H9 (cell line): ENCODE results near the gene SHB. TPM values are rescaled to one million over a fixed set of nuclear protein-coding genes. Genes with fewer than 3 reads are reported as not detected.

Experiments
- DNase-seq: peaks from one replicate; pipeline ENCODE4 v3.0.0-alpha.2; 2017
- H2AFZ ChIP-seq: one replicate; pipeline ENCODE4 v1.6.1; 2013; ENCODE audit warnings: mild to moderate bottlenecking, low read length, control low read depth, moderate library complexity
- H2AK5ac ChIP-seq: 2 replicates; pipeline ENCODE4 v1.6.1; 2013; ENCODE audit warnings: low read length, control low read depth, mixed read lengths; ENCODE audit not compliant: insufficient read length
- H2BK120ac ChIP-seq: one replicate; pipeline ENCODE4 v1.6.1; 2013; ENCODE audit warnings: low read depth, mild to moderate bottlenecking, low read length, control low read depth, inconsistent platforms; ENCODE audit not compliant: poor library complexity, severe bottlenecking
- H2BK12ac ChIP-seq: 2 replicates; pipeline ENCODE4 v1.6.1; 2013; ENCODE audit warnings: low read length, control low read depth, mixed read lengths, low read depth; ENCODE audit not compliant: insufficient read length
- H2BK15ac ChIP-seq: 2 replicates; pipeline ENCODE4 v1.6.1; 2013; ENCODE audit warnings: low read depth, low read length, control low read depth
- H2BK20ac ChIP-seq: one replicate; pipeline ENCODE4 v1.6.1; 2013; ENCODE audit warnings: low read depth, mild to moderate bottlenecking, low read length, control low read depth, inconsistent platforms; ENCODE audit not compliant: poor library complexity, severe bottlenecking
- H2BK5ac ChIP-seq: 2 replicates; pipeline ENCODE4 v1.6.1; 2013; ENCODE audit warnings: low read length, control low read depth, mixed read lengths; ENCODE audit not compliant: insufficient read length
- H3K14ac ChIP-seq: 2 replicates; pipeline ENCODE4 v1.6.1; 2013; ENCODE audit warnings: low read length, control low read depth; ENCODE audit not compliant: insufficient read depth
- H3K18ac ChIP-seq: 2 replicates; pipeline ENCODE4 v1.6.1; 2013; ENCODE audit warnings: low read depth, mild to moderate bottlenecking, mixed read lengths, low read length, control low read depth; ENCODE audit not compliant: insufficient read length
- H3K23ac ChIP-seq: 2 replicates; pipeline ENCODE4 v1.6.1; 2013; ENCODE audit warnings: low read length, control low read depth, mixed read lengths, low read depth; ENCODE audit not compliant: insufficient read length
- H3K23me2 ChIP-seq: 2 replicates; pipeline ENCODE4 v1.6.1; 2013; ENCODE audit warnings: low read depth, mild to moderate bottlenecking, mixed read lengths, low read length, control low read depth; ENCODE audit not compliant: insufficient read length, poor library complexity, severe bottlenecking
- H3K27ac ChIP-seq: 2 replicates; pipeline ENCODE4 v1.5.1; 2013; ENCODE audit warnings: low read length, control low read depth, mixed read lengths, low read depth; ENCODE audit not compliant: insufficient read length
- H3K27me3 ChIP-seq: 2 replicates; pipeline ENCODE4 v1.6.1; 2013; ENCODE audit warnings: low read length, control low read depth, inconsistent platforms; ENCODE audit not compliant: insufficient read depth
- H3K4ac ChIP-seq: 2 replicates; pipeline ENCODE4 v1.6.1; 2013; ENCODE audit warnings: low read depth, mild to moderate bottlenecking, control low read depth, inconsistent platforms, low read length, moderate library complexity
- H3K4me1 ChIP-seq: 2 replicates; pipeline ENCODE4 v1.6.1; 2013; ENCODE audit warnings: low read length, control low read depth, inconsistent platforms; ENCODE audit not compliant: insufficient read depth
- H3K4me2 ChIP-seq: 2 replicates; pipeline ENCODE4 v1.6.1; 2013; ENCODE audit warnings: low read length, control low read depth, mixed read lengths; ENCODE audit not compliant: insufficient read length, insufficient read depth
- H3K56ac ChIP-seq: 2 replicates; pipeline ENCODE4 v1.6.1; 2013; ENCODE audit warnings: low read depth, mild to moderate bottlenecking, mixed read lengths, low read length, control low read depth; ENCODE audit not compliant: insufficient read length
- H3K79me1 ChIP-seq: 2 replicates; pipeline ENCODE4 v1.6.1; 2013; ENCODE audit warnings: low read depth, mild to moderate bottlenecking, moderate library complexity, low read length, control low read depth, inconsistent platforms; ENCODE audit not compliant: insufficient read depth, poor library complexity, severe bottlenecking
- H3K79me2 ChIP-seq: 2 replicates; pipeline ENCODE4 v1.6.1; 2013; ENCODE audit warnings: low read length, control low read depth, inconsistent platforms; ENCODE audit not compliant: insufficient read depth
- H3K9ac ChIP-seq: 2 replicates; pipeline ENCODE4 v1.6.1; 2013; ENCODE audit warnings: low read length, control low read depth, mixed read lengths; ENCODE audit not compliant: insufficient read length; ENCODE audit errors: extremely low read depth
- H3K9me3 ChIP-seq: one replicate; pipeline ENCODE4 v1.6.1; 2013; ENCODE audit warnings: low read depth, low read length, inconsistent platforms; ENCODE audit not compliant: control insufficient read depth
- H3T11ph ChIP-seq: one replicate; pipeline ENCODE4 v1.6.1; 2013; ENCODE audit warnings: mild to moderate bottlenecking, low read length, control low read depth, inconsistent platforms
- H4K20me1 ChIP-seq: one replicate; pipeline ENCODE4 v1.6.1; 2013; ENCODE audit not compliant: control insufficient read depth, insufficient read length, insufficient read depth
- H4K5ac ChIP-seq: 2 replicates; pipeline ENCODE4 v1.6.1; 2013; ENCODE audit warnings: low read depth, mild to moderate bottlenecking, mixed read lengths, low read length, control low read depth; ENCODE audit not compliant: insufficient read length
- H4K8ac ChIP-seq: replicated peaks from 2 replicates; pipeline ENCODE4 v1.6.1; 2013; ENCODE audit warnings: low read length, control low read depth, mixed read lengths, low read depth; ENCODE audit not compliant: insufficient read length
- H4K91ac ChIP-seq: 2 replicates; pipeline ENCODE4 v1.6.1; 2013; ENCODE audit warnings: low read depth, mild to moderate bottlenecking, moderate library complexity, mixed read lengths, low read length, control low read depth; ENCODE audit not compliant: insufficient read length
- H3K27ac Mint-ChIP-seq, 3 experiments: 2 replicates in 2 of 3; 3 replicates in 1 of 3; pipeline ENCODE4 v1.8.0; 2020 to 2021; ENCODE audit warnings: mixed read lengths in 3 of 3, mild to moderate bottlenecking in 1 of 3, moderate library complexity in 1 of 3
- H3K27me3 Mint-ChIP-seq: 2 replicates; pipeline ENCODE4 v1.8.0; 2021; ENCODE audit warnings: low read depth, mild to moderate bottlenecking, moderate library complexity, mixed read lengths
- H3K36me3 Mint-ChIP-seq, 3 experiments: 2 replicates in 2 of 3; 3 replicates in 1 of 3; pipeline ENCODE4 v1.8.0; 2020 to 2021; ENCODE audit warnings: low read depth in 3 of 3, mixed read lengths in 3 of 3; ENCODE audit not compliant: insufficient read depth in 1 of 3
- H3K4me1 Mint-ChIP-seq, 2 experiments: 2 replicates each; pipeline ENCODE4 v1.8.0; 2020; ENCODE audit warnings: mixed read lengths in 2 of 2
- H3K4me3 Mint-ChIP-seq, 2 experiments: 2 replicates in 1 of 2; 3 replicates in 1 of 2; pipeline ENCODE4 v1.8.0; 2020 to 2021; ENCODE audit warnings: mild to moderate bottlenecking in 2 of 2, mixed read lengths in 2 of 2, moderate library complexity in 1 of 2
- H3K9me3 Mint-ChIP-seq, 2 experiments: 2 replicates in 1 of 2; 3 replicates in 1 of 2; pipeline ENCODE4 v1.8.0; 2020; ENCODE audit warnings: mild to moderate bottlenecking in 2 of 2, mixed read lengths in 2 of 2, moderate library complexity in 1 of 2
- CTCF ChIP-seq: fragments of 200-600 bp; sonication (generic); conservative IDR thresholded peaks from 3 replicates; pipeline ENCODE4 v1.8.0; 2021; ENCODE audit warnings: antibody characterized with exemption, mild to moderate bottlenecking
- WGBS: extraction: QIAGEN DNeasy Blood & Tissue Kit; methylation state at CpG from one replicate; pipeline ENCODE4 v1.1.7; 2013; ENCODE audit warnings: missing lambda C conversion rate, low lambda C conversion rate, mixed read lengths; ENCODE audit not compliant: insufficient read length; ENCODE audit errors: extremely low coverage; 5-methylcytosine and 5-hydroxymethylcytosine counted together
- total RNA-seq: library from RNA; stranded (reverse); gene quantifications from 2 replicates; pipeline ENCODE4 v1.2.1, GENCODE V29; 2021

The SHB gene
- total RNA-seq, 1 experiment from 2014 or later: 14.6 TPM

- H3K9ac ChIP-seq: no peak overlapping the region
- no peak overlapping the region for H2AK5ac ChIP-seq
- H3K27ac ChIP-seq: no peak overlapping the region
- no peaks in the 10 kb centered on the region for H3K27me3 ChIP-seq
- no peak for DNase-seq
- TF ChIP-seq CTCF: no peak
- Mint-ChIP-seq H3K4me1 (peaks cover 50 to 55% of the 10 kb centered on the region in 2 experiments), H3K27ac (peak overlapping the region in 1 of 3 experiments; percentile 80; a peak in 1 of 7 replicates), H3K9me3 (no peaks in the 10 kb centered on the region), H3K4me3 (no peak overlapping the region), H3K27me3 (no peaks in the 10 kb centered on the region; the same call in 1 of the 2 replicates), H3K36me3 (no peaks in the 10 kb centered on the region)
- H3K18ac ChIP-seq: no peak overlapping the region
- H3K4me1 ChIP-seq: no peaks in the 10 kb centered on the region
- H3K23ac ChIP-seq: no peak overlapping the region
- H3K23me2 ChIP-seq: no peaks in the 10 kb centered on the region
- H2BK120ac ChIP-seq: no peak overlapping the region
- H3K79me2 ChIP-seq: no peaks in the 10 kb centered on the region; the same call in 1 of the 2 replicates
- H3K4me2 ChIP-seq: no peak overlapping the region
- H2BK5ac ChIP-seq: no peak overlapping the region
- H3K14ac ChIP-seq: no peak overlapping the region; the same call in 1 of the 2 replicates
- no CpG with 5 or more reads among the region's 12 CpGs for WGBS
- no peaks in the 10 kb centered on the region for H3K9me3 ChIP-seq
- no peak overlapping the region for H4K91ac ChIP-seq
- no peak overlapping the region for H2BK15ac ChIP-seq
- H3K79me1 ChIP-seq: no peaks in the 10 kb centered on the region
- no peak overlapping the region for H3K56ac ChIP-seq
- no peak overlapping the region for H3T11ph ChIP-seq
- no peak overlapping the region for H4K8ac ChIP-seq
- H2BK12ac ChIP-seq: no peak overlapping the region
- H3K4ac ChIP-seq: no peak overlapping the region
- H2BK20ac ChIP-seq: no peak overlapping the region
- H2AFZ ChIP-seq: no peak overlapping the region
- H4K20me1 ChIP-seq: no peaks in the 10 kb centered on the region
- H4K5ac ChIP-seq: no peak overlapping the region
Measured at GRCh38 chr9:38036359-38037084, 32.5 kb downstream of the SHB start.
